ENCODE results near the gene TMCO6. TPM values are rescaled to one million over a fixed set of nuclear protein-coding genes. Genes with fewer than 3 reads are reported as not detected.
"Not testable (repeated sequence)": the region's sequence is repeated elsewhere in the genome, so short reads cannot be mapped to it uniquely, and the experiment has no call there.

Gene TMCO6
- 19.0 TPM for total RNA-seq
- 7.6 TPM for polyA plus RNA-seq (ENCODE audit: insufficient read depth, low read depth, low replicate concordance)
- long read RNA-seq, donor 1, partial matches to known transcripts, result 322 of 327 reads
- long read RNA-seq, donor 1, other reads (novel, unspliced or antisense), result 5 of 327 reads
- long read RNA-seq, donor 2, partial matches to known transcripts, result 0 of 1 reads
- long read RNA-seq, donor 2, other reads (novel, unspliced or antisense), result 0 of 1 reads
- long read RNA-seq, donor 3, partial matches to known transcripts, result 0 of 3 reads
- long read RNA-seq, donor 3, other reads (novel, unspliced or antisense), result 0 of 3 reads
- long read RNA-seq, donor 4, partial matches to known transcripts, result 0 of 3 reads
- long read RNA-seq, donor 4, other reads (novel, unspliced or antisense), result 0 of 3 reads
- long read RNA-seq, donor 5, result 0 reads
- long read RNA-seq, donor 6, partial matches to known transcripts, result 758 of 794 reads
- long read RNA-seq, donor 6, other reads (novel, unspliced or antisense), result 34 of 794 reads
- long read RNA-seq, donor 7, transcript TMCO6-203 (12 exons, 1,887 nt), result major isoform, 6 of 18 reads
- long read RNA-seq, donor 7, partial matches to known transcripts, result 5 of 18 reads
- long read RNA-seq, donor 7, other reads (novel, unspliced or antisense), result 7 of 18 reads
- long read RNA-seq, donor 8, partial matches to known transcripts, result 37 of 446 reads
- long read RNA-seq, donor 8, other reads (novel, unspliced or antisense), result 404 of 446 reads
- long read RNA-seq, donor 9, partial matches to known transcripts, result 0 of 2 reads
- long read RNA-seq, donor 9, other reads (novel, unspliced or antisense), result 0 of 2 reads
- long read RNA-seq, donor 10, partial matches to known transcripts, result 21 of 22 reads
- long read RNA-seq, donor 10, other reads (novel, unspliced or antisense), result 0 of 22 reads

DNA sequence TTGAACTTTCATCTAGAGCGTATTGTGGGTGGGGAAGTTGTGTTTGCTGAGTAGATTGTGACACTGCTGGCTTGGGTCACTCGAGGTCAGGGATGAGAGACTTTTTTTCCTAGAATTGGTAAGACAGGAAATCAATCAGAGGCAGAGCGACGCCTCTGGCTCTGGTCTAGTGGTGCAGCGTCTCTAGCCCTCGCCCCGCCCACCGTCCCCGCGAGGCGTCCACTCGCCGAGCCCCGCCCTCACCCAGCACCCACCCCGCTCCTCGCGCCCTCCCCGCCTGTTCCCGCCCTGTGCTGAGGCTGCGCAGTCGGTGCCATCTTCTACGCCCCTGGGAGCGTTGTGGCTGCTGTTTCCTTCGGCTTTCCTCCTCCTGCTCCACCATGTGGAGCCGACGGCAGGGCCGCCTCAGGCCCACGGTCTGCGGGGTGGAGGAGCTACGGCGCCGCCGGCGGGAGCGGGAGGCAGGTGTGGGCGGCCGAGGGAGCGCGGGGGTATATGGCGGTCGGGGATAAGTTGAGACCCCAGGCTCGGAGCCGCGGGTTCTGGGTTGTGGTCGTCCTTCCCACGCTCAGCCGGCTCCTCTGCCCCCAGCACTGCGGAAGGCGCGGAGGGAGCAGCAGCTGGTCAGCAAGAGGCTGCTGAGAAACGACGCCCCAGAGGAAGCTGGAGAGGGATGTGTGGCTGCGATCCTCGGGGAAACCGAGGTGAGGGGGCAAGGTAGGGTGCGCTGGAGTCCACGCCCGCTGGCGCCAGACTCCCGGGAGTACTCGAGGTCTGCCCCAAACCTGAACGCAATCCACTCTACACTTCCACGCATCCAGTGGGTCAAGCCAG, at the start of gene TMCO6:
TMCO6 (plus strand) TSS at position 304 of the 834 bp plus-strand sequence; CDS start at position 381, 77 bp downstream.
- peaks cover 0 to 10% (median 8%) of the 10 kb centered on the region in 3 donors for H3K36me3 ChIP-seq (ENCODE audit: control insufficient read depth in 2 of 3, insufficient read depth in 3 of 3, low read length in 3 of 3)
- peak within 1 kb of the TSS; percentile 67 to 82 (median 79) for H3K4me3 ChIP-seq (ENCODE audit: low read length in 3 of 3)
- peak within 1 kb of the TSS; percentile 76 to 95 for H3K27ac ChIP-seq (ENCODE audit: low read depth in 2 of 2, low read length in 2 of 2)
- TF ChIP-seq, protein P1, sequence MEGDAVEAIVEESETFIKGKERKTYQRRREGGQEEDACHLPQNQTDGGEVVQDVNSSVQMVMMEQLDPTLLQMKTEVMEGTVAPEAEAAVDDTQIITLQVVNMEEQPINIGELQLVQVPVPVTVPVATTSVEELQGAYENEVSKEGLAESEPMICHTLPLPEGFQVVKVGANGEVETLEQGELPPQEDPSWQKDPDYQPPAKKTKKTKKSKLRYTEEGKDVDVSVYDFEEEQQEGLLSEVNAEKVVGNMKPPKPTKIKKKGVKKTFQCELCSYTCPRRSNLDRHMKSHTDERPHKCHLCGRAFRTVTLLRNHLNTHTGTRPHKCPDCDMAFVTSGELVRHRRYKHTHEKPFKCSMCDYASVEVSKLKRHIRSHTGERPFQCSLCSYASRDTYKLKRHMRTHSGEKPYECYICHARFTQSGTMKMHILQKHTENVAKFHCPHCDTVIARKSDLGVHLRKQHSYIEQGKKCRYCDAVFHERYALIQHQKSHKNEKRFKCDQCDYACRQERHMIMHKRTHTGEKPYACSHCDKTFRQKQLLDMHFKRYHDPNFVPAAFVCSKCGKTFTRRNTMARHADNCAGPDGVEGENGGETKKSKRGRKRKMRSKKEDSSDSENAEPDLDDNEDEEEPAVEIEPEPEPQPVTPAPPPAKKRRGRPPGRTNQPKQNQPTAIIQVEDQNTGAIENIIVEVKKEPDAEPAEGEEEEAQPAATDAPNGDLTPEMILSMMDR (IDR thresholded peaks at IDR 0.05; ENCODE audit: borderline replicate concordance, extremely low read depth, insufficient read depth), result peak; percentile 57
- H3K27me3 ChIP-seq (ENCODE audit: control insufficient read depth, insufficient read depth, low read length), result no peaks in the 10 kb centered on the region
- DNase-seq (peak; percentile 96 to 99 (median 96)), FAIRE-seq (no peak)
- peaks cover 0 to 6% (median 3%) of the 10 kb centered on the region in 3 donors for H3K4me1 ChIP-seq (ENCODE audit: control insufficient read depth in 2 of 3, insufficient read depth in 2 of 3, low read depth in 1 of 3, low read length in 3 of 3)
- intact Hi-C loops (cut with DNase I), result no loop called here
- no peaks in the 10 kb centered on the region for H3K9me3 ChIP-seq (ENCODE audit: control insufficient read depth in 2 of 3, insufficient read depth in 1 of 3, low read length in 3 of 3)
- peak within 1 kb of the TSS; percentile 55 to 76 (median 59) for H3K9ac ChIP-seq (ENCODE audit: low read length in 3 of 3)

DNA sequence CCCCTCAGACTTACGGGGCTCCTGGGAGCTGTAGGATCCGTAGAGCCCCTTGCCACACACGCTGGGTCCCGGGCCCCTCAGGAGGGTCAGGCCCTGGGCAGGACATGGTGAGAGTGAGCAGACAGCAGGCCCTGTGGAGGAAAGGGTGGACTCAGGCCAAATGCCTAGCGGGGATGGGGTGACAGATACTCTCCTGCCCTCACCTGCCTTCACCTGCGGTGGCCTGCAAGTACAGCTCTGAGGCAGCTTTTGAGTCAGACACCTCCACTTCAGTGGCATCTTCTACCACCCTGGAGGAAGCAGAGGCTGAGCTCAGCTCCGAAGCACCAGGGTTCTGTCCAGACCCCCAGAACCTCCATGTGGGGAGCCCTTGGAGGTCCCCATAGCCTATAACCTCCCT, 48.4 kb upstream of the TMCO6 start:
- intact Hi-C loops (cut with DNase I), result no loop called here
- no peaks in the 10 kb centered on the region for H3K36me3 ChIP-seq (ENCODE audit: control insufficient read depth in 2 of 3, insufficient read depth in 3 of 3, low read length in 3 of 3)
- no peaks in the 10 kb centered on the region for H3K27me3 ChIP-seq (ENCODE audit: control insufficient read depth, insufficient read depth, low read length)
- no peak overlapping the region for H3K27ac ChIP-seq (ENCODE audit: low read depth in 2 of 2, low read length in 2 of 2)
- TF ChIP-seq, protein P1 (IDR thresholded peaks at IDR 0.05; ENCODE audit: borderline replicate concordance, extremely low read depth, insufficient read depth), result no peak
- H3K9me3 ChIP-seq (ENCODE audit: control insufficient read depth in 2 of 3, insufficient read depth in 1 of 3, low read length in 3 of 3), result no peaks in the 10 kb centered on the region
- no peaks in the 10 kb centered on the region for H3K4me1 ChIP-seq (ENCODE audit: control insufficient read depth in 2 of 3, insufficient read depth in 2 of 3, low read depth in 1 of 3, low read length in 3 of 3)
- H3K9ac ChIP-seq (ENCODE audit: low read length in 3 of 3), result no peak overlapping the region
- no peak overlapping the region for H3K4me3 ChIP-seq (ENCODE audit: low read length in 3 of 3)
- FAIRE-seq (no peak), DNase-seq (no peak)

DNA sequence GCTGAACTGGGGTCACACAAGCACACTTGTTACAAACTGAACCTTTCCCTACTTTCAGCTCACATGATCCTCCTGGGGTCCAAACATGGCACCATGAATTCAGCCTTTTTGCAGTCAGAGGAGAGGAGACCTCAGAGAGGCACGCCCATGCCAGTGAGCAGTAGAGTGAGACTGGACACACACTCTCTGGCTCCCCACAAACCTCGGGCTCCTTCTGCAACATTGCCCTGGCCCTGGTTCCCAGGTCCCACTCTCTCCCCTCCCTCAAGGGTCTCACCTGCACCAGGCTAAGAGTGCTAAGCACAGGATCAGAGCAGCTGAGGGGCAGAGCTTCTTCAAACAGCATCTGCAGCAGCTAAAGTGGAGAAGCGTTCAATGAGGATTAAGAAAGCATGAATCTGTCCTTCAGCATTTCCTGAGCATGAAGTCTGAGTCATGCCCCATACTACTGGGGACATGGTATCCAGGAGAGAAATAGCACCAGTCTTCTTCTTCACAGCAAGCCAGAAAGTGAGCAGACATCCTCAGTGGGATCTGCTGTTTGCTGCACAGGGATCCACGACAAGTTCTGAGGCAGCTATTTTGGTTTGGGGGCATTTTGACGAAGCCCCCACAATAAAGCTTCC, 47.4 kb upstream of the TMCO6 start:
- intact Hi-C loops (cut with DNase I), result no loop called here
- no peaks in the 10 kb centered on the region for H3K9me3 ChIP-seq (ENCODE audit: control insufficient read depth in 2 of 3, insufficient read depth in 1 of 3, low read length in 3 of 3)
- TF ChIP-seq, protein P1 (IDR thresholded peaks at IDR 0.05; ENCODE audit: borderline replicate concordance, extremely low read depth, insufficient read depth), result no peak
- no peak overlapping the region for H3K27ac ChIP-seq (ENCODE audit: low read depth in 2 of 2, low read length in 2 of 2)
- H3K4me1 ChIP-seq (ENCODE audit: control insufficient read depth in 2 of 3, insufficient read depth in 2 of 3, low read depth in 1 of 3, low read length in 3 of 3), result peaks cover 0 to 5% (median 0%) of the 10 kb centered on the region in 3 donors
- no peak for FAIRE-seq
- no peaks in the 10 kb centered on the region for H3K27me3 ChIP-seq (ENCODE audit: control insufficient read depth, insufficient read depth, low read length)
- H3K36me3 ChIP-seq (ENCODE audit: control insufficient read depth in 2 of 3, insufficient read depth in 3 of 3, low read length in 3 of 3), result no peaks in the 10 kb centered on the region
- no peak for DNase-seq
- no peak overlapping the region for H3K9ac ChIP-seq (ENCODE audit: low read length in 3 of 3)
- H3K4me3 ChIP-seq (ENCODE audit: low read length in 3 of 3), result no peak overlapping the region

DNA sequence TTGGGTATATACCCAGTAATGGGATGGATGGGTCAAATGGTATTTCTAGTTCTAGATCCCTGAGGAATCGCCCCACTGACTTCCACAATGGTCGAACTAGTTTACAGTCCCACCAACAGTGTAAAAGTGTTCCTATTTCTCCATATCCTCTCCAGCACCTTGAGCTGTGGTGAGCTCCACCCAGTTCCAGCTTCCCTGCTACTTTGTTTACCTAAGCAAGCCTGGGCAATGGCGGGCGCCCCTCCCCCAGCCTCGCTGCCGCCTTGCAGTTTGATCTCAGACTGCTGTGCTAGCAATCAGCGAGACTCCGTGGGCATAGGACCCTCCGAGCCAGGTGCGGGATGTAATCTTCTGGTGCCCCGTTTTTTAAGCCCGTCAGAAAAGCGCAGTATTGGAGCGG, 46.2 kb upstream of the TMCO6 start:
- DNase-seq; H3K9me3 ChIP-seq (ENCODE audit: control insufficient read depth in 2 of 3, insufficient read depth in 1 of 3, low read length in 3 of 3); H3K27me3 ChIP-seq (ENCODE audit: control insufficient read depth, insufficient read depth, low read length); H3K27ac ChIP-seq (ENCODE audit: low read depth in 2 of 2, low read length in 2 of 2); H3K4me1 ChIP-seq (ENCODE audit: control insufficient read depth in 2 of 3, insufficient read depth in 2 of 3, low read depth in 1 of 3, low read length in 3 of 3); H3K9ac ChIP-seq (ENCODE audit: low read length in 3 of 3); intact Hi-C loops (cut with DNase I); FAIRE-seq; H3K36me3 ChIP-seq (ENCODE audit: control insufficient read depth in 2 of 3, insufficient read depth in 3 of 3, low read length in 3 of 3); H3K4me3 ChIP-seq (ENCODE audit: low read length in 3 of 3): not testable (repeated sequence)

All from kidney (tissue), 22 donors.